Nucleus accumbens (tissue), 56 donors: ENCODE measurements around the gene TNFRSF6B.

Experiments used
- DNase-seq, 56 donors: peaks; one replicate each; lab custom pipeline; 2025; lab: John Stamatoyannopoulos, UW

The TNFRSF6B gene

GRCh38 chr20:63734111-63734945, 37.9 kb downstream of the TNFRSF6B start:
- DNase-seq = no peak

- DNase-seq = peak in 10 of 56 donors; percentile 10 to 55 (median 29)
Measured at GRCh38 chr20:63734946-63735858, 38.8 kb downstream of the TNFRSF6B start.

GRCh38 chr20:63735859-63736718, 39.6 kb downstream of the TNFRSF6B start, which contains the start of gene LIME1:
Gene LIME1, plus strand, starts transcription at chr20:63736664. Its CDS starts 886 bp downstream, at chr20:63737550.
- peak in 13 of 56 donors; percentile 16 to 70 (median 34) for DNase-seq

- DNase-seq = peak in 1 of 56 donors; percentile 7
Measured at GRCh38 chr20:63736893-63737694, 40.6 kb downstream of the TNFRSF6B start.

GRCh38 chr20:63737695-63737944, 41.2 kb downstream of the TNFRSF6B start:
- DNase-seq = no peak

GRCh38 chr20:63737945-63738686, 41.7 kb downstream of the TNFRSF6B start:
- DNase-seq = no peak

- peak in 4 of 56 donors; percentile 23 to 52 (median 39) for DNase-seq
Measured at GRCh38 chr20:63738687-63739129, 42.3 kb downstream of the TNFRSF6B start.

GRCh38 chr20:63739130-63740069, 42.9 kb downstream of the TNFRSF6B start, which contains the start of gene SLC2A4RG:
Gene SLC2A4RG, plus strand, starts transcription at chr20:63739776. Its CDS starts 137 bp downstream, at chr20:63739913.
- peak in 45 of 56 donors; percentile 29 to 86 (median 60) for DNase-seq

- DNase-seq = peak in 8 of 56 donors; percentile 11 to 64 (median 24)
Measured at GRCh38 chr20:63740070-63740626, 43.7 kb downstream of the TNFRSF6B start.

GRCh38 chr20:63740627-63741353, 44.3 kb downstream of the TNFRSF6B start:
- peak in 47 of 56 donors; percentile 35 to 84 (median 63) for DNase-seq

- no peak for DNase-seq
Measured at GRCh38 chr20:63741354-63741675, 44.9 kb downstream of the TNFRSF6B start.

- DNase-seq = no peak
Measured at GRCh38 chr20:63741676-63742380, 45.4 kb downstream of the TNFRSF6B start.

GRCh38 chr20:63742381-63743024, 46.1 kb downstream of the TNFRSF6B start:
- no peak for DNase-seq

GRCh38 chr20:63743210-63743970, 46.9 kb downstream of the TNFRSF6B start:
- no peak for DNase-seq

GRCh38 chr20:63744158-63744557, 47.7 kb downstream of the TNFRSF6B start:
- DNase-seq = no peak
